C4-2B (cell line): ENCODE data around the gene PSMG4.

Experiments used
- ZFX ChIP-seq: fragments of 450-650 bp; IDR thresholded peaks from 2 replicates; pipeline ENCODE4 v1.6.1; 2017
- TF ChIP-seq, protein P1 (sequence below): fragments of 450-650 bp; conservative IDR thresholded peaks from 2 replicates; pipeline ENCODE4 v1.5.1; 2017; ENCODE audit warnings: mild to moderate bottlenecking

- TF ChIP-seq, protein P1, sequence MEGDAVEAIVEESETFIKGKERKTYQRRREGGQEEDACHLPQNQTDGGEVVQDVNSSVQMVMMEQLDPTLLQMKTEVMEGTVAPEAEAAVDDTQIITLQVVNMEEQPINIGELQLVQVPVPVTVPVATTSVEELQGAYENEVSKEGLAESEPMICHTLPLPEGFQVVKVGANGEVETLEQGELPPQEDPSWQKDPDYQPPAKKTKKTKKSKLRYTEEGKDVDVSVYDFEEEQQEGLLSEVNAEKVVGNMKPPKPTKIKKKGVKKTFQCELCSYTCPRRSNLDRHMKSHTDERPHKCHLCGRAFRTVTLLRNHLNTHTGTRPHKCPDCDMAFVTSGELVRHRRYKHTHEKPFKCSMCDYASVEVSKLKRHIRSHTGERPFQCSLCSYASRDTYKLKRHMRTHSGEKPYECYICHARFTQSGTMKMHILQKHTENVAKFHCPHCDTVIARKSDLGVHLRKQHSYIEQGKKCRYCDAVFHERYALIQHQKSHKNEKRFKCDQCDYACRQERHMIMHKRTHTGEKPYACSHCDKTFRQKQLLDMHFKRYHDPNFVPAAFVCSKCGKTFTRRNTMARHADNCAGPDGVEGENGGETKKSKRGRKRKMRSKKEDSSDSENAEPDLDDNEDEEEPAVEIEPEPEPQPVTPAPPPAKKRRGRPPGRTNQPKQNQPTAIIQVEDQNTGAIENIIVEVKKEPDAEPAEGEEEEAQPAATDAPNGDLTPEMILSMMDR: no peak
- no peak for TF ChIP-seq ZFX
These were observed 9.9 kb downstream of the PSMG4 start for GRCh38 chr6:3268680-3269079.
